Loucy (cell line): ENCODE measurements around the gene NUTF2.

Source experiments
- H2AFZ ChIP-seq: fragments of 200-600 bp; sonication (generic); 2 replicates; pipeline ENCODE4 v1.6.0; 2016; ENCODE audit warnings: antibody characterized with exemption, mild to moderate bottlenecking, low read length, moderate library complexity
- H3F3A ChIP-seq: fragments of 200-600 bp; 2 replicates; pipeline ENCODE4 v1.6.0; 2016; ENCODE audit warnings: antibody characterized with exemption, low read depth, mild to moderate bottlenecking
- H3K27me3 ChIP-seq: fragments of 200-600 bp; sonication (generic); 2 replicates; pipeline ENCODE4 v1.6.1; 2014; ENCODE audit warnings: low read length, mild to moderate bottlenecking; ENCODE audit not compliant: insufficient read depth, poor library complexity, severe bottlenecking
- H3K36me3 ChIP-seq: fragments of 200-600 bp; sonication (generic); 2 replicates; pipeline ENCODE4 v1.6.1; 2016; ENCODE audit warnings: low read length; ENCODE audit not compliant: insufficient read depth
- H3K4me1 ChIP-seq: fragments of 200-600 bp; sonication (generic); 2 replicates; pipeline ENCODE4 v1.5.1; 2014; ENCODE audit warnings: low read length, mild to moderate bottlenecking; ENCODE audit not compliant: insufficient read depth, poor library complexity, severe bottlenecking
- H3K4me2 ChIP-seq: fragments of 200-600 bp; sonication (generic); 2 replicates; pipeline ENCODE4 v1.6.0; 2014; ENCODE audit warnings: antibody characterized with exemption, low read length, low read depth, mild to moderate bottlenecking; ENCODE audit not compliant: poor library complexity, severe bottlenecking
- H3K4me3 ChIP-seq: fragments of 200-600 bp; sonication (generic); 2 replicates; pipeline ENCODE4 v1.5.1; 2014; ENCODE audit warnings: low read length, mild to moderate bottlenecking, mixed read lengths; ENCODE audit not compliant: poor library complexity, severe bottlenecking
- H3K79me2 ChIP-seq: fragments of 200-600 bp; sonication (generic); 2 replicates; pipeline ENCODE4 v1.6.1; 2014; ENCODE audit warnings: low read length; ENCODE audit not compliant: insufficient read depth
- H3K9ac ChIP-seq: fragments of 200-600 bp; sonication (generic); 2 replicates; pipeline ENCODE4 v1.6.0; 2014; ENCODE audit warnings: mild to moderate bottlenecking, low read depth, low read length, moderate library complexity; ENCODE audit not compliant: poor library complexity, severe bottlenecking
- H3K9me2 ChIP-seq: fragments of 200-600 bp; sonication (generic); replicated peaks from 2 replicates; pipeline ENCODE4 v1.6.1; 2016; ENCODE audit warnings: low read depth, low read length, mixed read lengths
- H3K9me3 ChIP-seq: fragments of 200-600 bp; sonication (generic); 2 replicates; pipeline ENCODE4 v1.6.1; 2014; ENCODE audit warnings: mild to moderate bottlenecking, antibody characterized with exemption, low read length, low read depth; ENCODE audit not compliant: insufficient read depth
- H4K20me1 ChIP-seq: fragments of 200-600 bp; sonication (generic); 2 replicates; pipeline ENCODE4 v1.6.0; 2014; ENCODE audit warnings: antibody characterized with exemption, low read length, mild to moderate bottlenecking; ENCODE audit not compliant: insufficient read depth, poor library complexity, severe bottlenecking
- EZH2phosphoT487 ChIP-seq: fragments of 200-600 bp; IDR thresholded peaks from 2 replicates; pipeline ENCODE4 v1.6.1; 2018; ENCODE audit warnings: antibody characterized with exemption, mild to moderate bottlenecking, moderate library complexity, borderline replicate concordance
- TF ChIP-seq, protein P1 (sequence below): fragments of 200-600 bp; sonication (generic); conservative IDR thresholded peaks from 2 replicates; pipeline ENCODE4 v1.5.1; 2014; ENCODE audit warnings: mild to moderate bottlenecking, antibody characterized with exemption, low read length

Gene NUTF2

DNA sequence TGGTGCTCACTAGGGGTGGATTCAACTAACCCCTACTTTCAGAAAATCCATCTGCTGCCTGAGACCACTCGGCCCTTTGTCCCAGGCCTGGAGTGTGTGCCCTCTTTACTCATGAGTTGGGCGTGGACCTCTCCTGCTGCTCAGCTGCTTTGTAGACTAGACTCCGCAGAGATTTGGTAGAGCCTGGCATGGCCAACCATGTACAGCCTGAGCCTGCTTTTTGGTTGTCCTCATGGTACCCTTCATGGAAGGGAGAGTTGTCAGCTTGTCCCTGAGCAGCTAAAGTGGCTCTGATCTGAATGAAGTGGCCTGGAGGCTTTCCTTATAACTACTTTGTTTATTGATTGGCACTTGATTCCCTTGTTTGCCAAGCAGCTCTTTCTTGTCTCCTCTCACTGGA is 27.6 kb downstream of the NUTF2 start:
- H2AFZ ChIP-seq = no peak overlapping the region
- TF ChIP-seq, protein P1, sequence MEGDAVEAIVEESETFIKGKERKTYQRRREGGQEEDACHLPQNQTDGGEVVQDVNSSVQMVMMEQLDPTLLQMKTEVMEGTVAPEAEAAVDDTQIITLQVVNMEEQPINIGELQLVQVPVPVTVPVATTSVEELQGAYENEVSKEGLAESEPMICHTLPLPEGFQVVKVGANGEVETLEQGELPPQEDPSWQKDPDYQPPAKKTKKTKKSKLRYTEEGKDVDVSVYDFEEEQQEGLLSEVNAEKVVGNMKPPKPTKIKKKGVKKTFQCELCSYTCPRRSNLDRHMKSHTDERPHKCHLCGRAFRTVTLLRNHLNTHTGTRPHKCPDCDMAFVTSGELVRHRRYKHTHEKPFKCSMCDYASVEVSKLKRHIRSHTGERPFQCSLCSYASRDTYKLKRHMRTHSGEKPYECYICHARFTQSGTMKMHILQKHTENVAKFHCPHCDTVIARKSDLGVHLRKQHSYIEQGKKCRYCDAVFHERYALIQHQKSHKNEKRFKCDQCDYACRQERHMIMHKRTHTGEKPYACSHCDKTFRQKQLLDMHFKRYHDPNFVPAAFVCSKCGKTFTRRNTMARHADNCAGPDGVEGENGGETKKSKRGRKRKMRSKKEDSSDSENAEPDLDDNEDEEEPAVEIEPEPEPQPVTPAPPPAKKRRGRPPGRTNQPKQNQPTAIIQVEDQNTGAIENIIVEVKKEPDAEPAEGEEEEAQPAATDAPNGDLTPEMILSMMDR = no peak
- TF ChIP-seq EZH2phosphoT487 = no peak
- peak overlapping the region; percentile 91 for H3K4me2 ChIP-seq
- H3K4me1 ChIP-seq = peaks cover 23% of the 10 kb centered on the region
- no peaks in the 10 kb centered on the region for H3K9me2 ChIP-seq
- H3K36me3 ChIP-seq = peaks cover 53% of the 10 kb centered on the region; the same call in 1 of the 2 replicates
- peak overlapping the region; percentile 98 for H3K4me3 ChIP-seq
- no peaks in the 10 kb centered on the region for H3K27me3 ChIP-seq
- peaks cover 47% of the 10 kb centered on the region for H3K79me2 ChIP-seq
- H4K20me1 ChIP-seq = peaks cover 35% of the 10 kb centered on the region
- H3K9ac ChIP-seq = peak overlapping the region; percentile 92
- H3F3A ChIP-seq = no peaks in the 10 kb centered on the region
- no peaks in the 10 kb centered on the region for H3K9me3 ChIP-seq

DNA sequence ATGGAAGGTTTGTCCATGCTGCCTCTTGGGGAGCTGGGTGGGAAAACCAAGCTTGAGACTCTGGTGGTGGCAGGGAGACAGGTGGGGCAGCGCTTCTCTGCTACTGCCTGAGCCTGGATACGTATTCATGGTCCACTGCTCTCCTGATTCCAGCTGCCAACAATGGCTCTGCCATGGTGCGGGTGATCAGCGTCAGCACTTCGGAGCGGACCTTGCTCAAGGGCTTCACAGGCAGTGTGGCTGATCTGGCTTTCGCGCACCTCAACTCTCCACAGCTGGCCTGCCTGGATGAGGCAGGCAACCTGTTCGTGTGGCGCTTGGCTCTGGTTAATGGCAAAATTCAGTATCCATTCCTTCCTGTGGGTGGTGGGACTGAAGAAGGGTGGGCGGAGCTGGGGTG is 30.3 kb downstream of the NUTF2 start:
- Histone ChIP-seq H3K9ac (no peak overlapping the region), H2AFZ (no peak overlapping the region), H3K9me2 (no peaks in the 10 kb centered on the region), H3K36me3 (peaks cover 56% of the 10 kb centered on the region; the same call in 1 of the 2 replicates), H3K4me2 (peak overlapping the region; percentile 91), H4K20me1 (peaks cover 35% of the 10 kb centered on the region), H3K79me2 (peaks cover 47% of the 10 kb centered on the region), H3F3A (no peaks in the 10 kb centered on the region), H3K27me3 (no peaks in the 10 kb centered on the region), H3K4me3 (no peak overlapping the region), H3K9me3 (no peaks in the 10 kb centered on the region), H3K4me1 (peaks cover 23% of the 10 kb centered on the region)
- no peak for TF ChIP-seq EZH2phosphoT487
- TF ChIP-seq, protein P1 = no peak

DNA sequence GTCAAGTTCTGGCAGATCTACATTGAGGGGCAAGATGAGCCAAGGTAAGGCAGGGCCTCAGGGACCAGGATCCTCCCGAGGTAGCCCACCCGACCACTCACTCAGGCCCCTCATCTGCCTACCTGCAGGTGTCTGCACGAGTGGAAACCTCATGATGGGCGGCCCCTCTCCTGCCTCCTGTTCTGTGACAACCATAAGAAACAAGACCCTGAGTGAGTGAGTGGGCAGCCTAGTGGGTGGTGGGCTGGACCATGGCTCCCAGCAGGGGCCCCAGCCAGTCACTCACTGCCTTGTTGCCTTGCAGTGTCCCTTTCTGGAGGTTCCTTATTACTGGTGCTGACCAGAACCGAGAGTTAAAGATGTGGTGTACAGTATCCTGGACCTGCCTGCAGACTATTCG is 31.5 kb downstream of the NUTF2 start:
- H3K36me3 ChIP-seq = peaks cover 68% of the 10 kb centered on the region; the same call in 1 of the 2 replicates
- H3K4me2 ChIP-seq = no peak overlapping the region
- no peaks in the 10 kb centered on the region for H3K27me3 ChIP-seq
- H4K20me1 ChIP-seq = peaks cover 34% of the 10 kb centered on the region
- TF ChIP-seq, protein P1 = no peak
- TF ChIP-seq EZH2phosphoT487 = no peak
- H3K9me2 ChIP-seq = no peaks in the 10 kb centered on the region
- H2AFZ ChIP-seq = no peak overlapping the region
- H3K9me3 ChIP-seq = no peaks in the 10 kb centered on the region
- peaks cover 23% of the 10 kb centered on the region for H3K4me1 ChIP-seq
- H3F3A ChIP-seq = no peaks in the 10 kb centered on the region
- peaks cover 43% of the 10 kb centered on the region for H3K79me2 ChIP-seq
- no peak overlapping the region for H3K9ac ChIP-seq
- H3K4me3 ChIP-seq = no peak overlapping the region
